ENCODE results near the gene PGM2. TPM values are rescaled to one million over a fixed set of nuclear protein-coding genes. Genes with fewer than 3 reads are reported as not detected.
A peak's percentile ranks its signal among the peaks of the same experiment; 100 is the strongest.
"Not testable (repeated sequence)": the region's sequence is repeated elsewhere in the genome, so short reads cannot be mapped to it uniquely, and the experiment has no call there.

The PGM2 gene
- total RNA-seq = 62.6 TPM

- DNase-seq (ENCODE audit: low spot score) = peak; percentile 91
These were observed at the start of gene PGM2 for GRCh38 chr4:37826295-37827029. Gene PGM2 (plus strand): TSS chr4:37826686. CDS start chr4:37826733, 47 bp downstream.

- no peak for DNase-seq (ENCODE audit: low spot score)
These were observed 46.6 kb upstream of the PGM2 start for GRCh38 chr4:37779896-37780295.

DNA sequence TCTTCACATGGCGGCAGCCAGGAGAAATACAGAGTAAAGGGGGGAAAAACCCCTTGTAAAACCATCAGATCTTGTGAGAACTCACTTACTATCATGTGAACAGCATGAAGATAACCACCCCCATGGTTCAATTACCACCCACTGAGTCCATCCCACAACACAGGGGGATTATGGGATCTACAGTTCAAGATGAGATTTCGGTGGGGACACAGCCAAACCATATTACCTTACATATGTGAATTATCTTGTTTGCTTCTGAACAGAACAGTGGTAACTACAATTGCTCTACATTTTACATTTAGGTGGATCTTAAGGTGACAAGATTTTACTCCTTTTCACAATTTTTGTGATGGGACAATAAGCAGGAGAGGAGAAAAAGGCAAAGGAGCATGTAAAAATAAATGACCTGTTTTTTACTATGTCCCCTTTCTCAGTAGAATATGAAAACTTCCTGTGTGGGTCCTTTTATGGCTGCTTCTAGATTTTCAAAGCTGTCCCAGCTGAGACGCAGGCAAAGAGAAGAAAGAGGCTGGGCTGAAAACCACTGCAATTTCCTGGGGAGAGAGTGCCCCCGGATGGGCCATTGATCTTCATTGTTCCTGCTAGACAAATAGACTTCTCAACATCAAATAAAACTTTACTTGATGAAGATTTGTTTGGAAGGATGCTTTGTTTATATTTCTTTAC lies 45.9 kb upstream of the PGM2 start:
- no peak for DNase-seq (ENCODE audit: low spot score)

GRCh38 chr4:37781131-37781455 lies 45.4 kb upstream of the PGM2 start:
- no peak for DNase-seq (ENCODE audit: low spot score)

GRCh38 chr4:37786267-37786666 lies 40.2 kb upstream of the PGM2 start:
- DNase-seq (ENCODE audit: low spot score) = not testable (repeated sequence)

GRCh38 chr4:37787883-37788460 lies 38.5 kb upstream of the PGM2 start:
- not testable (repeated sequence) for DNase-seq (ENCODE audit: low spot score)

DNA sequence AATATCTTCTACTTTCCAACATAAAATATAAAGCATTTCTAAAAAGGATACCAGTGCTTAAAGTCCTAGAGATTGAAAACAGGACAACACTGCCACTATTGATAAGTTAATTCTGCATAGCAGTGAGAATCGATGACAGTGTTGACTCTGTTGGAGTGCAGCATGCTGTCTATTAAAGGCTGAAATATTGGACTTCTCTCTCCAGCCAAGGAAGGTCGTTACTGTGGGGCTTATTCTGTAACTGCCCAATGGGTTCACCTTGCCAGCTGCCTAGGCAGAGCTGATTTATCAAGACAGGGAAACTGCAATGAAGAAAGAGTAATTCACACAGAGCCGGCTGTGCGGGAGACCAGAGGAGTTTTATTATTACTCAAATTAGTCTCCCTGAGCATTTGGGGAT lies 37.7 kb upstream of the PGM2 start:
- DNase-seq (ENCODE audit: low spot score) = no peak

DNA sequence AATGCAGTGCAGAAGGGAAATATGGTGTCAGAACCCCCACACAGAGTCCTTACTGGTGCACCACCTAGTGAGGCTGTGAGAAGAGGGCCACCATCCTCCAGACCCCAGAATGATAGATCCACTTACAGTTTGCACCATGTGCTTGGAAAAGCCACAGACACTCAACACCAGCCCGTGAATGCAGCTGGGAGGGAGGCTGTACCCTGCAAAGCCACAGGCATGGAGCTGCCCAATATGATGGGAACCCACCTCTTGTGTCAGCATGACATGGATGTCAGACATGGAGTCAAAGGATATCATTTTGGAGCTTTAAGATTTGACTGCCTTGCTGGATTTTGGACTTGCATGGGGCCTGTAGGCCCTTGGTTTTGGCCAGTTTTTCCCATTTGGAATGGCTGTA lies 34.2 kb upstream of the PGM2 start:
- DNase-seq (ENCODE audit: low spot score) = no peak

DNA sequence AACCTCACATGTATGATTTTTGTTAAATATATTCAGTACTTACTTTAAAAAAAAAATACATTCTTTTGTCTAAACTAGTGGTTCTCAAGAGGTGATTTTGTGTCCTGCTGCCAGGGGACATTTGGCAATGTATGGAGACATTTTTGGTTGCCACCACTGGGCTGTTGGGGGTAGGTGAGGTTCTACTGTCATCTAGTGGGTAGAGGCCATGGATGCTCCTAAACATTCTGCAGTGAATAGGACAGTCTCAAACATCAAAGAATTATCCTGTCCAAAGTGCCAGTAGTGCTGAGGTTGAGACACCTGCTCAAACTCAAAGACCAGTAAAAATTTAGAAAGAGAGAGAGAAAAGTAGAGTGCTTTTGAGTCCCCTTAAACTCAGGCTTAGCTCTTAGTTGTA lies 32.9 kb upstream of the PGM2 start:
- DNase-seq (ENCODE audit: low spot score) = no peak

- no peak for DNase-seq (ENCODE audit: low spot score)
These were observed 32.4 kb upstream of the PGM2 start for GRCh38 chr4:37794056-37794455.

DNA sequence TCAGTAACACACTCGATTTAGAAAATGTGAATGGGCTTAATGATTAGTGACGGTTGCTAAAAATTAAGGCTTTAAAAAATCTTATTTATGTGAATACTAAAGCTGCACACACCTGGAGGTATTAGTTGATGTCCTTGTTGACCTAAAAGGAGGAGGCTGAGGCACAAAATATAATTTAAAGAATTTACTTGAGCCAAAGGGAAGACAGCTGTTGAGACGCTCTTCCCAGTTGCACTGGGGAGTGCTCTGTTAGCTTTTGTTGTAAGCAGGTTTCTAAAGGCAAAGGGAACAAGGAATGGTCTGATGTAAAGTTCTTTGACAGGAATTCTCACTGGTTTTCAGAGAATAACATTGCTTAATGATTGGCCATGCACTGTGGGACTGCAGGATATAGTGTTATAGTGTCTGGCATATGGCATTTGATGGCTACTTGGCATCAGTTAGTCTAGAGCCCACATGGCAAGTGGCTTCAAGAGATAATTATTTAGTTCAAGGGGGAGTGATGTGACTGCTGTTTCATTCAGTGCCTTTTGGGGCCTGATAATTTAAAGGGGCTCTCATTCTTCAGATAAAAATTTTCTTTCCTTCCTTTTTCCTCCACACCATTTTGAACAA lies 30.8 kb upstream of the PGM2 start:
- no peak for DNase-seq (ENCODE audit: low spot score)

GRCh38 chr4:37797374-37797773 lies 29.1 kb upstream of the PGM2 start:
- DNase-seq (ENCODE audit: low spot score) = no peak

DNA sequence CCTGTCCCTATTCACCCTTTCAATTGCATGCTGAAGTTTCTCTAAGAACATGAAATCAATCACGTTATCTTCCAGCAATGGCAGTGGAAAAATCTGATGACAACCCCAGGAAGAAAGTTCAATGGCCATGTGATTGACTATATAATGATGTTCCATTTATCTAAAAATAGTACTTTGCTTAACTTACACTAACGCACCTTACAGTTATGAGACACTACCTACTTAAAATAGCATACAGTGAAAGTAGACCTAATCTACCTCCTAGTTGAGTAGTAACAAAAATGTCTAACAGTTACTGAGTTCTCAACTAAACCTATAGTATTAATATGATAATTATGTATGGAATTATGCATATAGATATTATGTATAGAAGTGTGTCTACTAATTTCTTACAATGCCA lies 28.6 kb upstream of the PGM2 start:
- DNase-seq (ENCODE audit: low spot score) = no peak

- no peak for DNase-seq (ENCODE audit: low spot score)
These were observed 27.9 kb upstream of the PGM2 start for GRCh38 chr4:37798616-37799015.

DNA sequence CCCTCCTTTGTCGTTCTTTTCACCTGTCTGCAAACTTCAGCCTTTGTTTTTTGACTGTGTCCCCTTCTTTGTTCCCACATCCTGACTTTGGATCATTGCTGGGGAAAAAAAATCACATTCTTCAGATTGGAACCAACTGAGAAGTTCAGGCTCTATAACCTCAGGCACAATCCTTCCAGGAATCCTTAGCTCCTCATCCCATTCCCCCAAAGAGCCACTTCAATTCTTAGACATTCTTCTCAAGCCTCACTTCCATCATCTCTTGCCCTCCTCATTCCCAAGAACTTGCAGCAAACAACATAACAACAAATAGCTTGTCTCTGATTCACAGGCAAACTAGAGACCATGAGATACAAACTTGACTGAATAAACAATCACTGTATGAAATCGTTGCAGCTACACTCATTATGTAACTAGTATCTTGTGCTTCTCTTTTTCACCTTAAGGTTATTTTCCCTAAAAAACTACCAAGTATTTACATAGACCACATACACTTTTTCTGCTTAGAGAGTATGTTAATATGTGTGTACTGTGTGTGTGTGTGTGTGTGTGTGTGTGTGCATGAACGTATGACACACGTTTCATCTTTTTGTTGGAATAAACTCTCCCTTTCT lies 26.4 kb upstream of the PGM2 start:
- no peak for DNase-seq (ENCODE audit: low spot score)

- DNase-seq (ENCODE audit: low spot score) = peak; percentile 68
These were observed 24.3 kb upstream of the PGM2 start for GRCh38 chr4:37802068-37802666.

DNA sequence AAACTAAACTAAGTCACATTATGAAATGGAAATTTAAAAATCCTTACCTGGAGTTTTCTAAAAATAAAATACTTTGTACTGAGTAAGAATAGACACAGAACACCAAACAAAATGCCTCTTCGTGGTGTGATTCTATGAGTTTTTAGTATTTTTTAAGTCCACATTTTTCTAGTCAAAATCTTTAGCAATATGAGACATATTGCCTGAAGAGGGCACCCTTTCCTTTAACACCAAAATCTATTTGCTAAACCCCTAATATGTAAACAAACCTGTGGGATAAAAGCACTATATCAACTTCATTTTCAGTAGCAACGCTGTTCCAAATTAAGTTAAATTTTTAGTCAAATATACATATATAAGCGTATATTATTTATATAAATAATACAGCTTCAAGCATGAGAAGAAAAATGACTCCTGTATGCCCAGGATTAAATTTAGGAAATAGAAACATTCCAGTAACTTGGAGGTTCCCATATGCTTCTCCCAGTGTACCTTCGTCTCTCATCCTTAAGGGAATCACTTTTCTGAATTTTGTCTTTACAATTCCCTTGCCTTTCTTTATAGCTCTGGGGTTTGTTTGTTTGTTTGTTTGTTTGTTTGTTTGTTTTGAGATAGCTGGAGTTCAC lies 23.0 kb upstream of the PGM2 start:
- no peak for DNase-seq (ENCODE audit: low spot score)

DNA sequence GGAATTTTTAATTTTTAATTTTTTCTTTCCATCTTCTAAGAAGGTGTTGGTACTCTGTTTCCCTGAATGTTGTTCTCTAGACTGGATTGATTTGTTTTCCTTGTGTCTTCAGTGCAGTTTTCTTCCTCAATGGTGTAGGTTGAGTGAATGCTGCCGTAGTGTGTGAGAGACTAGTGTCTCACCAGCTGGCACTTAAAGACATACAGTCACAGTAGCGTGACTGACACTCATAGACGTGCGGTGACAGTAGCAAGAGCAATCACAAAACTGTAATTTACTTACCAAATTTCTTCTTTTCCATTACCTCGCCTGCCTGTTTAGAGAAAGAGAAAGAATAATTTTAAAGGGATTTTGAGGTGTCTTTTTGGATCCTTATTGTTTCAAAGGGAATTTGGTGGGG lies 21.4 kb upstream of the PGM2 start:
- no peak for DNase-seq (ENCODE audit: low spot score)

GRCh38 chr4:37812713-37813112 lies 13.8 kb upstream of the PGM2 start:
- DNase-seq (ENCODE audit: low spot score) = no peak

DNA sequence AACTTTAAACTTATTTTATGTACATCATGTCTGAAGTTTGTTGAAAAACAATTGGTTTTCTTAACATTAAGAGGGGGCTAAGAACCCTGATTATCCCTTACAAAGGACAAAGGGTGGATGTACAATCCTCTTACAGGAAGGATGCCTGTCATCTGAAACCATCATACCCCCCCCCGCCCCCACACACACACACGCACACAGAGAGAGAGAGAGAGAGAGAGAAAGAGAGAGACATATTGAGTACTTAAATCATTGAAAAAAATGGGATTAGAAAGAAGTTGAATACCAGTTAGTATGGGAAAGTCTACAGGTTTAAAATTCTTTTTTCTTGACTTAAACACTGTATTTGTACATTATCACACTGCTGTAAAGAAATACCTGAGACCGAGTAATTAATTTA lies 10.9 kb upstream of the PGM2 start:
- DNase-seq (ENCODE audit: low spot score) = no peak

DNA sequence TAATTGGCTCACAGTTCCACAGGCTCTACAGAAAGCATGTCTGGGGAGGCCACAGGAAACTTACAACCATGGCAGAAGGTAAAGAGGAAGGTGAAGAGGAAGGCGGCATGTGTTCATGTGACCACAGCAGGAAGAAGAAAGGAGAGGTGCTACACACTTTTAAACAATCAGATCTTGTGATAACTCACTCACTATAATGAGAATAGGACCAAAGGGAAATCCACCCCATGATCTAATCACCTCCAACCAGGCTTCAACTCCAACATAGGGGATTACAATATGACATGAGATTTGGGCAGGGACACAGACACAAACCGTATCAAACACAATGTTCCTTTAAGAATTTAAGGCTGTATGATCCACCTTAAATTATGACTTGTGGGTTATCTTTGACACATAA lies 10.5 kb upstream of the PGM2 start:
- no peak for DNase-seq (ENCODE audit: low spot score)

GRCh38 chr4:37816719-37817118 lies 9.8 kb upstream of the PGM2 start:
- no peak for DNase-seq (ENCODE audit: low spot score)
